ENCODE data around the gene AQP12A.

The AQP12A gene

GRCh38 chr2:240717181-240717641 is 25.5 kb downstream of the AQP12A start:
- no peak for TF ChIP-seq GATA2 (IDR thresholded peaks at IDR 0.05; ENCODE audit: low read depth, low read length)
- no peak for TF ChIP-seq GATA3 (IDR thresholded peaks at IDR 0.05; ENCODE audit: low read depth, low read length)

GRCh38 chr2:240717681-240718581 is 26.3 kb downstream of the AQP12A start:
- TF ChIP-seq GATA2 (IDR thresholded peaks at IDR 0.05; ENCODE audit: low read depth, low read length), result no peak
- TF ChIP-seq GATA3 (IDR thresholded peaks at IDR 0.05; ENCODE audit: low read depth, low read length), result no peak

DNA sequence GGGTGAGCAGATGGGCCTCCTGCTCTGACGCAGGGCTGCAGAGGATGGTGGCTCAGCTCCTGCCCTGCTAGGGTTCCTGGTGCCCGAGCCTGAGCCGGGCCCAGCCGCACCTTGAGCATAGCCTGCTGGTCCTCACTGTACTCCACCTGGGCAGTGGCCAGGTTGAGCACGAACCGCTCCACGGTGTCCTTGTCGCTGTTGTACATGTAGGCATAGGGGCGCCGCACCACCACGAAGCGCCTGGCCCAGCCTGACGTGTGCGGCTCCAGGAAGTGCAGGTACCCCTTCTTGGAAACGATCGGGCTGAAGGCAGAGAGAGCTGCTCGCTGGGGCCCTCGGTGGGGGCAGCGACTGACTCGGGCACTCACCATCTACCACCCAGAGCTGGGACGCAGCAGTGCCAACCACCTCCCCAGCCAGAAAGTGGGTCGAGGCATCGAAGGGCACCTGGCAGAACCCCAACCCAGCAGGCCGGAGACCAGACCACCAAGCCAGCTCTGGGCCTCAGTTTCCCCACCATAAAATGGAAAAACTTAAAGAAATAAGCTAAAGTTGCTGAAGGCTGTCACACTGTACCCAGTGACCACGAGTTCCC is 27.3 kb downstream of the AQP12A start:
- TF ChIP-seq GATA2 (IDR thresholded peaks at IDR 0.05; ENCODE audit: low read depth, low read length), result no peak
- no peak for TF ChIP-seq GATA3 (IDR thresholded peaks at IDR 0.05; ENCODE audit: low read depth, low read length)

DNA sequence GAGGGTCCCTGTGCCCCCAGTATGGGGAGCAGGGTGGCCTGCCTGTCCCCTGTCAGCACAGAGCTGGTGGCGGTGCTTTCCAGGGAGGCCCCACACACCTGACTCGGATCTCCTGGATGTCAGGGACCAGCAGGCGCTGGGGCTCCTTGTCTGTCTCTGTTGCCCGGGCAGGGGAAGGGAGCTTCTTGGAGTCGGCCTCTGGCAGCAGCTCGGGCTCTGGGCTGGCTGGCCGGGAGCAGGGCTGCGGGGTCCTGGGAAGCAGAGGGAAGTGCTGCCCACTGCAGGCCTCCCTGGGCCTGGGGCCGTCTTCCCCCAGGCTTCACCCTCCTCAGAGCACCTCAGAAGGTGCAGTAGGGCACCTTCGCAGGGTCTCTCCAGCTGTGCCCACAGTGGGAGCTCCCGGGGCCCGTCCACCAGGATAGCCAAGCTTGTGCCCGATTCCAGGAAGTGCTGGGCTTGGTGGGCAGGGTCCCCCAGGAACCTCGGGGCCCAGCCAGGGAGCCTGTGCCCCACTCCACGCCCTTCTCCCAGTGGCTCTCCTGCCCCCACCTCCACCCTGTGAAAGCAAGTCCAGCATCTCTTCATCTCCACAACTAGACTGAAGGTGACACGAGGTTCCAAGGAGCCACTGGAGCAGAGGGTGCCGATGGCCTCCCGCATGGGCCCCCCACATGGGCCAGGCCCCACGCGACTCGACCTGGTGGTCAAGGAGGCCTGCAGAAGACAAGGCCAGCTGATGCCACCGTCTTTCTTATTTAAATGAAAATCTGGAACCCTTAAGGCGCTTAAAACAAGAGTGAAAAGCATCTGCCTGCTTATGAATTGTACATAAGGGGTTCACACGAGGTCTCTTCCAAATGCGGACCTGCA is 28.2 kb downstream of the AQP12A start:
- TF ChIP-seq GATA2 (IDR thresholded peaks at IDR 0.05; ENCODE audit: low read depth, low read length), result no peak
- TF ChIP-seq GATA3 (IDR thresholded peaks at IDR 0.05; ENCODE audit: low read depth, low read length), result no peak

- TF ChIP-seq GATA3 (IDR thresholded peaks at IDR 0.05; ENCODE audit: low read depth, low read length) (no peak), GATA2 (IDR thresholded peaks at IDR 0.05; ENCODE audit: low read depth, low read length) (no peak)
Observed at GRCh38 chr2:240720686-240721595, 29.3 kb downstream of the AQP12A start.

GRCh38 chr2:240721596-240722180 is 30.0 kb downstream of the AQP12A start:
- no peak for TF ChIP-seq GATA3 (IDR thresholded peaks at IDR 0.05; ENCODE audit: low read depth, low read length)
- no peak for TF ChIP-seq GATA2 (IDR thresholded peaks at IDR 0.05; ENCODE audit: low read depth, low read length)

DNA sequence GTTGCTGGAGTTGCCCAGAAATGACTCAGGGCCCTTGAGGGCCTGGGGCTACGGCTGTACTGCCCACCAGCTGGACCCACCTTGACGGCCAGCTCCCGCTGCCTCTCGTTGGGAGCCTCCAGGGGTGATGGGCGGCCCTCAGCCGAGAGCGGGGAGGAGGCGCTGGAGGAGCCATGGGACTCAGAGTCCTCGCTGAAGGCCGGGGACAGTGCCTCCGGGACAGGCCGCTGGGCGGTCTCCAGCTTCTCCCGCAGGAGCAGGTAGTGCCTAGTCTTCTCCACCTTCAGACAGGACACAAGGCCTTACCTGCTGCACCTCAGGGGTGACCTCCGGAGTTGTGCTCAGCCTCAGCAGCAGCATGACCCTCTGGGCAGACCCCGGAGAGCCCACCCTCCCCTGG is 30.7 kb downstream of the AQP12A start:
- TF ChIP-seq GATA2 (IDR thresholded peaks at IDR 0.05; ENCODE audit: low read depth, low read length) (no peak), GATA3 (IDR thresholded peaks at IDR 0.05; ENCODE audit: low read depth, low read length) (no peak)

GRCh38 chr2:240722796-240723735 is 31.4 kb downstream of the AQP12A start:
- TF ChIP-seq GATA2 (IDR thresholded peaks at IDR 0.05; ENCODE audit: low read depth, low read length) (no peak), GATA3 (IDR thresholded peaks at IDR 0.05; ENCODE audit: low read depth, low read length) (no peak)

GRCh38 chr2:240723851-240724250 is 32.2 kb downstream of the AQP12A start:
- TF ChIP-seq GATA3 (IDR thresholded peaks at IDR 0.05; ENCODE audit: low read depth, low read length), result no peak
- no peak for TF ChIP-seq GATA2 (IDR thresholded peaks at IDR 0.05; ENCODE audit: low read depth, low read length)

GRCh38 chr2:240724431-240724830 is 32.8 kb downstream of the AQP12A start:
- no peak for TF ChIP-seq GATA3 (IDR thresholded peaks at IDR 0.05; ENCODE audit: low read depth, low read length)
- no peak for TF ChIP-seq GATA2 (IDR thresholded peaks at IDR 0.05; ENCODE audit: low read depth, low read length)

- TF ChIP-seq GATA3 (IDR thresholded peaks at IDR 0.05; ENCODE audit: low read depth, low read length) (no peak), GATA2 (IDR thresholded peaks at IDR 0.05; ENCODE audit: low read depth, low read length) (no peak)
Observed at GRCh38 chr2:240725266-240725665, 33.6 kb downstream of the AQP12A start.

GRCh38 chr2:240725671-240726070 is 34.0 kb downstream of the AQP12A start:
- TF ChIP-seq GATA2 (IDR thresholded peaks at IDR 0.05; ENCODE audit: low read depth, low read length), result no peak
- no peak for TF ChIP-seq GATA3 (IDR thresholded peaks at IDR 0.05; ENCODE audit: low read depth, low read length)
